Gastroesophageal sphincter (tissue), 3 donors: Measurements from ENCODE around the gene SIPA1L3.

Experiments
- CTCF ChIP-seq, 4 experiments: fragments of 200-600 bp in 2 of 4; fragments of 450-650 bp in 2 of 4; sonication (generic) in 1 of 4; IDR thresholded peaks; one replicate each; pipeline ENCODE4 v1.5.1; 2017 to 2019; ENCODE audit warnings: antibody characterized with exemption in 4 of 4, mild to moderate bottlenecking in 2 of 4, moderate library complexity in 2 of 4
- EP300 ChIP-seq: sonication (generic); formaldehyde crosslinking; IDR thresholded peaks from one replicate; pipeline ENCODE4 v1.6.1; 2017; ENCODE audit warnings: antibody characterized with exemption, mild to moderate bottlenecking

- TF ChIP-seq EP300 (no peak), CTCF (IDR thresholded peaks at IDR 0.05) (no peak)
Measured at GRCh38 chr19:38019396-38019724, 112.4 kb downstream of the SIPA1L3 start.
